Right forelimb (tissue), 1 donor: ENCODE data around the gene GDPD5.

Source experiments
- DNase-seq: peaks from one replicate; pipeline ENCODE4 v3.0.0-alpha.2; 2018

Gene GDPD5

GRCh38 chr11:75490221-75491181, 35.2 kb downstream of the GDPD5 start:
- DNase-seq: no peak

GRCh38 chr11:75487365-75487764, 38.4 kb downstream of the GDPD5 start:
- DNase-seq: no peak

GRCh38 chr11:75485742-75486141, 40.0 kb downstream of the GDPD5 start:
- no peak for DNase-seq

- DNase-seq: no peak
Measured at GRCh38 chr11:75482931-75483469, 42.7 kb downstream of the GDPD5 start.

GRCh38 chr11:75481922-75482606, 43.7 kb downstream of the GDPD5 start:
- DNase-seq: no peak

- no peak for DNase-seq
Measured at GRCh38 chr11:75481223-75481921, 44.4 kb downstream of the GDPD5 start.

GRCh38 chr11:75480185-75481175, 45.3 kb downstream of the GDPD5 start:
- no peak for DNase-seq

- DNase-seq: no peak
Measured at GRCh38 chr11:75479597-75480145, 46.1 kb downstream of the GDPD5 start.

GRCh38 chr11:75478783-75479596, 46.8 kb downstream of the GDPD5 start:
- DNase-seq: no peak

- DNase-seq: no peak
Measured at GRCh38 chr11:75477614-75477935, 48.2 kb downstream of the GDPD5 start.

GRCh38 chr11:75476739-75477613, 48.8 kb downstream of the GDPD5 start:
- no peak for DNase-seq

- no peak for DNase-seq
Measured at GRCh38 chr11:75475767-75476650, 49.7 kb downstream of the GDPD5 start.

- DNase-seq: no peak
Measured at GRCh38 chr11:75474878-75475766, 50.6 kb downstream of the GDPD5 start.

GRCh38 chr11:75474240-75474639, 51.5 kb downstream of the GDPD5 start:
- DNase-seq: no peak

GRCh38 chr11:75473684-75474083, 52.1 kb downstream of the GDPD5 start:
- DNase-seq: no peak

- DNase-seq: no peak
Measured at GRCh38 chr11:75472081-75472732, 53.5 kb downstream of the GDPD5 start.
